GM19467 (cell line): ENCODE results near the gene PPP2R2C.

Experiments
- ATAC-seq: cut with Tn5 transposase; IDR thresholded peaks from one replicate; pipeline ENCODE4 v1.9.1; 2021; ENCODE audit warnings: mild to moderate bottlenecking, moderate library complexity; ENCODE audit not compliant: unreplicated experiment

Gene PPP2R2C

DNA sequence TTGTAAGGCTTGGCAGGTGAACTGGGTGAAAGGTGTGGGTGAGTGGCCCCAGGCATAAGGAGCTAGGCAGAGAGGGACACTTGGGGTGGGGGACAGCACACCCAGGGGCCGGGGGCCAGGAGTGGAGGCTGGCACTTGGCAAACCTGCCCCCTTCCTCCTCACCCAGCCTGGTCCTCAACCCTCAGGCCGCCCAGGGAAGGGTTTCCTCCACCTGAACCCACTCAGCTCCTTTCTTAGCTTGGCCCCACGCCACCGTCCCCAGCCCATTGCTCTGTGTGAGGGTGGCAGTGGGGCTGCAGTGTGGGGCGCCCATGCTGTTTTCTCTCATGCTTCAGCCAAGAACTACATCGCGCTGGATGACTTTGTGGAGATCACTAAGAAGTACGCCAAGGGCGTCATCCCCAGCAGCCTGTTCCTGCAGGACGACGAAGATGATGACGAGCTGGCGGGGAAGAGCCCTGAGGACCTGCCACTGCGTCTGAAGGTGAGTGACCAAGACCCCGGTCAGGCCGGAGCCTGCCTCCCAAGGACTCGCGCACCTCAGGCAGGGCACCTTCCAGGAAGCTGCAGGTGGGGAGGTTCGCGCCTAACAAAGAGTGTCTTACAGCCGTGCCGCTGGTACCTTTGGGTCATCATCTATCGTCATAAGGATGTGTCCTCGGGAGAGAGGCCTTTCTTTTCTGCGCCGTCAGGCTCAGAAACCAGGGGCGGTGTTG, 177.6 kb downstream of the PPP2R2C start:
- no peak for ATAC-seq

DNA sequence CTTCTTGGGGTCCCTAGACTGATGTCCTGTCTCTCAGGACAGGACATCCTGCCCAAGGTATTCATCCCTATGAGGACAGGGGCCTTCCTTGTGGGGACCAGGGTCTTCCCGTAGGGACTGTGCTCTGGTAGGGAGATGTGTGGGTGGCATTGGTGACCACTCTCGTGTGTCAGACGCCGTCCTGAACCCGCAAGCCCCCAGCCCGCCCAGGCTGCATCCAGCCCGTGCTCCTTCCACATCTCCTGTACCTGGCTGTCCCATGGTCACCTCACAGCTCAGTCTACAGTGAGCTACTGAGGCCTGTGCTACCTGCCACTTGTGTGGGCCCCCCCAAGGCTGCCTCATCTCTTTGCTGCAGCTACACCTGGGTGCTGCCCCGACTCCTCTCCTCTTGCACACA, 178.8 kb downstream of the PPP2R2C start:
- no peak for ATAC-seq

DNA sequence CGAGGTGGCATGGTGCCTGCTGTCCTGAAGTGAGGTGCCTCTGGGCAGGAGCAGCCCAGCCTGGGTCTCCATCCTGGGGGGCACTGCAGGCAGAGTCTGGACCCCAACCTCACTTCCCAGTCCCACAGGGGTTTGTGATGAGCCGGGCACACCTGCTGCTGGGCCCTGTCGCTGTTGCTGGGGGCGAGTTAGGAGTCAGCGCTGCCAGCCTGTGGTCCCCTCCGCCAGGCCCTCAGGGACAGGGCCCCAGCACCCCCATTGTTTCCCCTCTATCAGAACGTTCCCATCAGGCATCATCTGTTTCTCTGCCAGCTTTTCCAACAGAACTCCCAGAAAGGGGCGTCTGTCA, 179.3 kb downstream of the PPP2R2C start:
- ATAC-seq, result no peak

DNA sequence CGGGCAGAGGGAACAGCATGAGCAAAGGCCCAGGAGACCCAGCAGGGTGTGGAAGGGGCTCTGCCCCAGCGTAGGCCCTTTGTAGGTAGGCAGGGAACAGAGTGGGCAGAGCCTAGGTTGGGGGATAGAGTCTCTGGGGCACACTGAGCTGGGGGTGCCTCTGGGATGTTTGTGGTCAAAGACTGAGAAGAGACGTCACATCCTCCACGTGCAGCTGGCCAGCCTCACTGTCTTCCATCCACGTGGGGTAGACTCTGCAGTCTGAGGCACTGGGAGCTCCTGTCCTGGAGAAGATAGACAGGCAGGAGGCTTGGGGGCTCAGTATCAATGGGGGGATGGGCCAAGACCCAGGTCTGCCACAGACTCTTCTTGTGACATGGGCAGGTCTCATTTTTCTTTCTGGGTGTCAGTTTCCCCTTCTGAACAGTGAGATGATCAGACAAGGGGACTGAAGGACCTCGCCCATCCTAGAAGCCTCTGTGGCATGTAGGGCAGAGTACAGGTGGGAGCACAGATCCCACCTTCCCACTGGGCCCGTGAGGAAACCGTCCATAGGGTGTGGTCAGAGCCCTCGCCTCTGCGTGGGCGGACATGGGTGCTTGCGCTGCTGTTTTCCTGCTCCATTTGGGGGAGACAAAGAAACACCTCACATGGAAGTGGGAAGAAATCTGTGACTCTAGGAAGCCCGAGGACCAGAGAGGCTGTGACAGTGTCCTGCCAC, 179.9 kb downstream of the PPP2R2C start:
- ATAC-seq, result no peak

DNA sequence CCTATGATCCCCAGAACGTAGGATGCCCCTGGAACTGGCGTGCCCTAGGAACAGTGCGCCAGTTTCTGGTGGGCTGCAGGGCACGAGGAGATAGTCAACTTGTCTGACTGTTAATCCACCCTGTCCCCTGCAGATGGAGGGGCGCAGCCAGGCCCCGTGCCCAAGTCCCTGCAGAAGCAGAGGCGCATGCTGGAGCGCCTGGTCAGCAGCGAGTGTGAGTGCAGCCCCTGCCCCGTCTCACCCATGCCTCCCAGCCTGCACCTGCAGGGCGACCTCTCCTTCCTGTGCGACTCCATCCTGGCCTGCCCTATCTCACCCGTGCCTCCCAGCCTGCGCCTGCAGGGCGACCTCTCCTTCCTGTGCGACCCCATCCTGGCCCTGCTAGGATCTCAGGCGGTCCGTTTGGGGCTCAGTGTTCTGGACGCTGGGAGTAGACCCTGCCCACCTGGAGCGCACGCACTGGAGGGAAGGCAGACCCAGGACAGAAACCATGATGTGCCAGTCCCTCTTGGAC, 180.6 kb downstream of the PPP2R2C start:
- no peak for ATAC-seq

DNA sequence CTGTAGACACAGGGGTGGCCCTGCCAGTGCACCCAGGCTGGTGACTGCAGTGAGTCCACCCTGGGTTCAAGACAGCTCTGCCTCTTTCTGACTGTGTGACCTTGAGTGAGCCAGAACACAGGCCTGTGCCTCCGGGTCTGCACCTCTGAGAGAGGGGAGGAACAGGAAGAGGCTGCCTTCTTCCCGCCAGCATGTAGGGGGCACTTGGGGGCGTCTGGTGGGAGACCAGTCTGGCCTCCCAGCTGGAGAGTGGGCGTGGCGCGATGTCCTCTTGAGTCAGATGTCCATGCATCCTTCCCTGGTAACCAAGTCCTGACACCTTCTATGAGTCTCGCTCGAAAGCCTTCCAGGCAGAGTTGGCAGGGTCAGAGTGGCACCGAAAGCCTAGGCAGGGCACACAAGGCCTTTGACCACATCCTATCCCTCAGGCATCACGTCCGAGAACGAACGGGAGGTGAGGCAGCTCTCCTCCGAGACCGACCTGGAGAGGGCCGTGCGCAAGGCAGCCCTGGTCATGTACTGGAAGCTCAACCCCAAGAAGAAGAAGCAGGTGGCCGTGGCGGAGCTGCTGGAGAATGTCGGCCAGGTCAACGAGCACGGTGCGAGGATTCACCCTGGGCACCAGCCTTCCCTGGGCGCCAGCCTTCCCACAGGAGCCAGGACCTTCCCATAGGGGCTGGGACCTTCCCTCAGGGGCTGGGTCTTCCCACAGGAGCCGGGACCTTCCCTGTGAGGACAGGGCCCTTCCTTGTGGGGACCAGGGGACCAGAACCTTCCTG, 181.5 kb downstream of the PPP2R2C start:
- ATAC-seq, result no peak

DNA sequence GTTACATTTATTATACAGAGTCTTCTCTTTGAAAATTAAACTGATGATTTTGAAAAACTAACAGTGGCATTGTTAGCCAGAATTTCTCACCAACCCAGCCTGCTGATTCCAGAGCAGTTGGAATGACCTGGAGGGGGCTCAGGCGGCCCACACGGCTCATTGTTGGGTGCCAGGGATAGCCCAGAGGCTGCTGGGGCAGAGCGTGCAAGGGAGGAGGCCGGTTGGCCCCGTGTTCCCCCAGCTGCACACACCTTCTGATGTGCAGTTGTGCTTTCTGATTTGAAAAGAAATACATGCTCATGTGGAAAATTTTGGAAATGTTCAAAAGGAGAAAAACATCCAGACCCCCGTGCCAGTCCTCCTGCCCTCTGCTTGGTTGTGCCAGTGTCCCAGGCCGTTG, 182.2 kb downstream of the PPP2R2C start:
- ATAC-seq, result no peak

DNA sequence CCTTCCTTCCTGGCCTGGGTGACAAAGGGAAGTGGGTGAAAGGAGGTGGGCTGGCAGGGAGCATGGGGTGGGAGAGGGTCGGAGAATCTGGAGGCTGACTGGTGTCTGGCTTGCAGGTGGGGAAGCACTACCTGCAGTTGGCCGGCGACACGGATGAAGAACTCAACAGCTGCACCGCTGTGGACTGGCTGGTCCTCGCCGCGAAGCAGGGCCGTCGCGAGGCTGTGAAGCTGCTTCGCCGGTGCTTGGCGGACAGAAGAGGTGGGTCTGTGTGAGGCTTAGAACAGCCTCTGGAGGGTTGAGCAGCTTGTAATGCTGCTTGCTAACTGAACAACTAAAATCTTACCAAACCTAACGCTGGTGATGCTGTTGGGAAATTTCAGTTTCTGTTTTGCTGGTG, 183.5 kb downstream of the PPP2R2C start:
- no peak for ATAC-seq

DNA sequence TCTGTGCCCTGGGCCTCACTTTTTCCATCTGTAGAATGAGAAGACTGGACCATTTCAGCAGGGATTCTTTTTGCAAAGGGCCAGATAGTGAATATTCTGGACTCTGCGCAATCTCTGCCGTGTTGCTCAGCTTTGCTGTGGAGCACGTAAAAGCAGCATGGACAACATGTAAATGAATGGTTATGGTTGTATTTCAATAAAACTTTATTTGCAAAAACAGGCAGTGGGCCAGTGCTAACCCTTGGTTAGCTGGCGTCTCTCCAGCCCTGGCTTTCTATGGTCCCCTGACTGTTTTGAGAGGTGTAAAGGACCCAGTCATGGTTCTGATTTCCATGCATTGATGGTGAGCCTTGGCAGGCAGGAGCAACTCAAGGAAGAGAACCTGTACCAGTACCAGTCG, 184.1 kb downstream of the PPP2R2C start:
- no peak for ATAC-seq

DNA sequence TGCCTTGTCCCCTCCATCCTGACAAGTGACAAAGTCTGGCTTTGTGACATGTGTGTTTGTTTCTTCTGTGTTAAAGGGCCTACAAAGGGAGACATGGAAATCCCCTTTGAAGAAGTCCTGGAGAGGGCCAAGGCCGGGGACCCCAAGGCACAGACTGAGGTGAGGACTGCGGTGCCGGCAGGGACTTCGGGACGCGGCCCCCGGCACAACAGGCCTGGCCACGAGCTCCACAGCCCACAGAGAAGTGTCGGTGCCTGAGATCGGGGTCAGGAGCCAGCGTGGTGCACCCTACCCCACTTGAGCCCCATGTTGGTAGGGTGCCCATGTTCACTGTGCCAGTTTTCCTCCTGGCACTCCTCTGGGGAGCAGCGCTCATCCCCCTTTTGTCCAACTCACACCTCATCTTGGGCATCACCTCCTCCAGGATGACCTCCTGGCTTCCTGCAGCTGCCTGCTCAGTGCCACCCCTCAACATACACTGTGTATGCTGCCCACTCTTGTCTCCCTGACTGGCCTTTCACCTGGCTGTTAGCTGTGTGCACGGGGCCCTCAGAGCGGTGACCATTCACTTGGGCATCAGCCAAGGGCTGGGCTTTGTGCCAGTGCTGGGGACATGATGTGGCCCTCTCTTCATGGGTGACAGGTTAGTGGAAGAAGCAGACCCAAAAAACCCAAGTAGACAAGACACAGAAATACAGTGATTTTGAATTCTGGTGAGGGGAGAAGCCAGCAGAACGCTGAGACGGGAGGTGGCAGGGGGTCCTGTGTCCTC, 185.2 kb downstream of the PPP2R2C start:
- ATAC-seq, result no peak

DNA sequence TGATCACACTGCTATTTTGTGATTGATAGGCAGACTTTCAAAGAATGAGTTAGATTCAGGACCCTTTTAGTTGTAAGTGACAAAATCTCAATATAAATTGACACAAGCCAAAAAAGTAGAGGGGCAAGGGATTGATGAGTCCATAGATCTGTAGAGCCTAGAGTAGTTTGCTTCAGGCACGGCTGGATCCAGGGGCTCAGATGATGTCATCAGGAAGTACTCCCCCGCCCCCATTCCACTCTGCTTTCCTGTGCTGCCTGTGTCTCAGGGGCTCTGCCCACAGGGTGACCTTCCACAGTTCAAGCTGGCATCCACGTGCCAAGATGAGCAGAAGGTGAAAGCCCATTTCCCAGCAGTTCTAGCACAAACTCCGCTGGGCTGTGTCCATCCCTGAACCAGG, 189.1 kb downstream of the PPP2R2C start:
- ATAC-seq, result no peak

DNA sequence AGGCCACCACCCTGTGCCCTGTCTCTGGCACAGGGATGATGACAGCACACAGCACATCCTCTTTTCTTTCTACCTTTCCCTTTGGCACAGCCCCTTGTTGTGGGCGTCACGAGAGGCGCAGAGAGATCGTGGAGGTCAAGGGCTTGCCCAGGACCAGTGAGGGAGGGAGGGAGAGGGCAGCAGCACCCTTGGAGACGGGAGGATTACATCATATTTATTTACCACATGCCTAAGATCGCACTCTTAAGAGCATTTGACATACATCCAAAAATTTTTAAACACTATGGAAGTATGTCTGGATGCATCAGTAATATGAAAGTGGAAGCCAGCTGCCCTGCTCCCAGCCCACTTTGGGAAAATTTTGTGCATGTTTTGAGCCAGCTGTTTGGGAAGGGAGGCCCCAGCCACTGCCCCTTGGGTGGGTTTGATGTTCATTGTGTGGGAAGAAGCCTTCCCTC, 190.1 kb downstream of the PPP2R2C start:
- no peak for ATAC-seq

DNA sequence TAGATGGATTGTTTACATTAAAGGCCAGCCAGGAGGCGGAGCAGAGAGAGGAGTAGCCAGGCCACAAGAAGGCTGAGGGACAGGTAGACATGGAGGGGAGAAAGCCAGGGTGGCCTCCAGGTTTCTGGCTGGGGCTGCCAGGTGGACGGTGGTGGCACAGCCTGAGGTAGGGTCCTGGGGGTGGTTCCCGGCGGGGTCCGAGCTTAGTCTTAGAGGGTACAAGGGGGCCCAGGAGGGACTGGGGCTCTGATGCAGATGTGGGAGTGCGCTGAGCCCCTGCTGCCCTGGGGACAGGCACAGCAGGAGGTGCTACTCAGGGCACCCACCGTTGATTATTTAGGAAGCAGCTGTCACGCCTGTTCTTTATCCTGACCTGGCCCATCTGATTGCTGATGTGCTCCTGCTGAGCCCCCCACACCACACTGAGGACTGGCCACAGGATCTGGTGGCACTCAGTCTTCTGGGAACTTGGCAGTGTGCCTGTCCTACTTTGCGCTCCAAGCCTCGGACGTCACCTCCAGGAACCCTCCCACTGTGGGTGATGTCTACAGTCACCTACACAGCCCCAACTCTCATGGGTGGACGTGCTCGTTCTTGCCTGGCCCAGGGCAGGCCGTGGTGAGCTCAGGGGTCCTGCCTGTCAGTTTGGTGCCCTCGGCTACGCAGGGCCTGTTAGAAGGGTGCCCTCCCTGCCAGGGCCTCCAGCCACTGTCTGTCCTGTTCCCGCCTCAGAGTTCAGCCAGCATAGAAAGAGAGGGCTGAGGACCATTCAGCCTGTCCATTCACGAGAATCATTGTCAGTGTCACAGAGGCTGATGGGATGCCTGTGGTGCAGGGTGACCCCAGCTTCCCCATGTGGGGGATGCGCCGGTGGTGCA, 190.7 kb downstream of the PPP2R2C start:
- no peak for ATAC-seq

DNA sequence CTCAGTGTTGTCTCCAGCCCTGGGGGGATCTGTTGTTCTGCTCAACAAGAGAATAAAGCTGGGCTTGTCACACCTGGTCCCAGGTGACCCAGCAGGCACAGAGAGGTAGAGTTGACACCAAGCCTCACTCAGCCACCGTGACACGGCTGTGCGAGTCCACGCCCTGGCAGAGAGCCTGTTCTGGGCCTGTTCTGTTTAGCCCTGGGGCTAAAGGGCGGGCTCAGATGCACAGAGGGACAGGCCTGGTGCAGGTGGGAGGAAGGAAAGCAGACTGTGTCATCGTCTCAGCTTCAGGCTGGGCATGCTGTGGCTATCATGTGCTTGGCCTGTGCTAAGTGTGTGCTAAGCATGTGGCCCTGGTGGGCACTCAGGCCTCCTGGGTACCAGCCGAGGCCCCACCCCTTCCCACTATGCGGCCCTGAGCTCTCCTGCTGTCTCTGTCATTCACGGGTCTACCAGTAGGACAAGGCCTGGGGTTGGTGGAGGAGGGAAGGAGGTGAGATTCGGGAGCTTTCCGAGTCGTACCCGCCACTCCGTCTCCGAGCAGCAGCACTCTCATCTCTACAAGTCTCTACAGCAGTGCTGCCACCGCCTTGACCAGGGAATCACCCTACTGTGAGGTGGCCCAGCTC, 191.9 kb downstream of the PPP2R2C start:
- ATAC-seq, result no peak

DNA sequence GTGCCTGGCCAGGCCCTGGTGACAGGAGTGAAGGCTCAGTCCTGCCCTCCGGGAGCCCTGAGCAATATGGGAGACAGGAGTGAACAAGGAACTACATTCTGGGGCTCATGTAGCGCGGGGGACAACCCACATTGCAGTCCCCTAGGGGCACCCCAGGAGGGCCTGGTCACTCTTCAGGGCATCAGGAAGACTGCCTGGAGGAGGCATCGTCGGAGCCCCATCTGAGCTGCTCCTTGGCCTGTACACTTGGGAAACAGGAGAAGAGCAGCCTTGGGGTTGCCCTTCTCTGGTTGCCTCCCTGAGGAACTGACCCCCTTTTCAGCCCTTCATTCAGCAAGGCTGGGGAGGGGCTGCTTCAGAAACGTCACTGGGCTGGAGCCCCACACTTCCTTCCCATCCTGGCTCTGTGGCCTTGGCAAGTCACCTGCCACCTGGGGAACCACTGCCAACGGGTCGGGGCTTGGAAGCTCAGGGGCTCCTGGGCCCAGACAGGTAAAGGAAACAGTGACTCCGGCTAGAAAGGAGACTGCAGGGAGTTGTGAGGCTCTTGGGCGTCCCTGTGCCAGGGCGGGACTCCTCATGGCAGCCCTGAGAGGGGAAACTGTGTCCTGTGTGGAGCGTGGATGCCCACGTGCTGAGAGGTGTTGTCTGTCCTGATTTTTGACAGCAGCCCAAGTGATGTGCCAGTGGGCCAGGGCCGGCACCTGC, 192.7 kb downstream of the PPP2R2C start:
- ATAC-seq, result no peak

DNA sequence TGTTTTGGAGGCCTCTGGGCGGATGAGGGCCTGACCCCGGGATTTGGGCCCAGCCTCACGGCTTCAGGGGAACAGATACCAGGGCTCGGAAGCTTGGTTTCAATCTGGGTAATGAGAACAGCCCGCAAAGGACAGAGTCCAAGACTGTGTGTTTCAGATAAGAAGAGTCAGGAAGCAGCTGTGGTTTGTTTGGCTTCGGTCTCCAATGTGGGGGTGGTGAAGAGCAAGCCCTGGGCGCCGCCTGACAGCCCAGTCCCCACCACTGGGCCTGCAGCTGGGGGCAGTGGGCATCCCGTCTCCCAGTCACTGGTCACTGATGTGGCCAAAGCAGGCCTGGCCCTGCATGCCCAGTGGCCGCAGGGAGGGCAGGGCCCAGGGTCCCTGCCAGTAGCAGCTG, 193.6 kb downstream of the PPP2R2C start:
- ATAC-seq, result peak; percentile 95

DNA sequence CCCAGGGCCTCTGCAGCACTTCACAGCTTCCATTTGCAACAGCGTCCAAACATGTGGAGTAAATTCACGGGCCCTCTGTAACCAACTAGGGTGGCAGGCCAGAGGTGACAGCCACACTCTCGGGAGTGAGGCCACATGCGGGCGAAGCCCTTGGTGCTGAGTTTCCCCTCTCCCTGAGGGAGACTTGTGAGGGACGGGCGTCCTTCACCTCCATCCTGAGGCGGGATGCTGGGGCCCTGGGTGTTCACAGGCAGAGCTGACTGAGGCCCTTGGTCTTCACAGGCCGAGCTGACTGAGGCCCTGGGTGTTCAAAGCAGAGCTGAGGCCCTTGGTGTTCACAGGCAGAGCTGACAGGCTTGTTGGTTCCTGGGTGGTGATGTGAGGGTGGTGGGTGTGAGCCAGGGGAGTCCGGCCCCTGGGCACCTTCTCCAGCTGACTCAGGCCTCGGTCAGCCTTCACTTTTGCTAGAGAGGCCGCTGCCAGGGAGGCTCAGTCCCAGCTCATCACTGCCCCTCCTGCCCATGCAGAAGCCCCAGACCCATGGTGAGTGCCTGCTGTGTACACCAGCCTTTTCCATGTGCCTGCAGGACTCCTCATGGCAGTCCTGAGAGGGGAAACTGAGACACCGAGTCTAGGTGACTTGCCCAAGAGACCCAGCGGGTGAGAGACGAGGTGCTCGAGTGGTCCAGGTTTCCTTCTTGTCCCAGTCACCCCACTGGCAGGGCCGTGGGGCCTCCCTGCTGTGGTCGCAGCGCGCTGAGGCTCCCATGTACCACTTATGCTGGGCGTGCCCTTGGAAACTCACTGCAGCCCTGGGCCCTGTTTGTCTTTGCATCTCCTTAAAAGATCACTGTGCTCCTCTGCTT, 194.2 kb downstream of the PPP2R2C start:
- ATAC-seq, result no peak
